Small intestine (tissue), 7 donors: ENCODE results near the gene ERCC5. TPM values are rescaled to one million over a fixed set of nuclear protein-coding genes. Genes with fewer than 3 reads are reported as not detected.

Experiments used
- DNase-seq, 2 donors: peaks; one replicate each; pipeline versions ENCODE4 v3.0.0 to v3.0.0-alpha.2; 2013
- FAIRE-seq: peaks from 2 replicates; lab custom pipeline; 2012; peaks lifted over from hg19 to GRCh38; lab: Jason Lieb, UNC
- H3K27ac ChIP-seq, 3 donors: one replicate each; pipeline ENCODE4 v1.5.1; 2013; ENCODE audit warnings: low read length in 2 of 3, mild to moderate bottlenecking in 2 of 3, control low read depth in 1 of 3, inconsistent platforms in 1 of 3, low read depth in 1 of 3, moderate library complexity in 1 of 3
- H3K27me3 ChIP-seq, 3 donors: one replicate each; pipeline ENCODE4 v1.6.1; 2013; ENCODE audit warnings: low read length in 3 of 3, inconsistent platforms in 1 of 3; ENCODE audit not compliant: control insufficient read depth in 3 of 3, insufficient read depth in 3 of 3
- H3K36me3 ChIP-seq, 3 donors: one replicate each; pipeline ENCODE4 v1.6.1; 2013; ENCODE audit warnings: low read length in 3 of 3, inconsistent platforms in 1 of 3, low read depth in 1 of 3, mild to moderate bottlenecking in 1 of 3, moderate library complexity in 1 of 3; ENCODE audit not compliant: control insufficient read depth in 3 of 3, insufficient read depth in 2 of 3
- H3K4me1 ChIP-seq, 3 donors: one replicate each; pipeline ENCODE4 v1.6.1; 2013; ENCODE audit warnings: low read length in 2 of 3, inconsistent platforms in 1 of 3, low read depth in 1 of 3, mild to moderate bottlenecking in 1 of 3, moderate library complexity in 1 of 3; ENCODE audit not compliant: control insufficient read depth in 3 of 3, insufficient read depth in 2 of 3
- H3K4me3 ChIP-seq, 3 donors: one replicate each; pipeline ENCODE4 v1.5.1; 2013; ENCODE audit warnings: low read length in 3 of 3, control low read depth in 1 of 3, inconsistent platforms in 1 of 3, low read depth in 1 of 3, mild to moderate bottlenecking in 1 of 3, moderate library complexity in 1 of 3
- H3K9me3 ChIP-seq, 2 donors: one replicate each; pipeline ENCODE4 v1.6.1; 2013; ENCODE audit warnings: low read depth in 1 of 2, low read length in 1 of 2; ENCODE audit not compliant: control insufficient read depth in 2 of 2, insufficient read depth in 1 of 2
- WGBS, 3 donors: extraction: QIAGEN DNeasy Blood & Tissue Kit; methylation state at CpG; one replicate each; pipeline ENCODE4 v1.1.7; 2013; 5-methylcytosine and 5-hydroxymethylcytosine counted together
- polyA plus RNA-seq, 4 donors: library from polyadenylated mRNA; stranded (reverse) in 3 of 4; unstranded in 1 of 4; fragments of 200-250 nt in 3 of 4; fragments of 120-200 nt in 1 of 4; gene quantifications; one replicate each; pipeline versions ENCODE4 v1.2.1 to v1.2.3, GENCODE V29; 2013
- donor health status: healthy with polysubstance abuse.
- donor health status: control.
- donor health status: control.
- donor health status: Bipolar disorder and iron deficiency.
- donor health status: healthy.

Gene ERCC5
- polyA plus RNA-seq, 4 donors, result 40.7 to 112 (median 65.9) TPM

- no peak overlapping the region for H3K27ac ChIP-seq
- peaks cover 0 to 9% of the 10 kb centered on the region in 2 donors for H3K9me3 ChIP-seq
- DNase-seq (no peak), FAIRE-seq (no peak)
- H3K36me3 ChIP-seq, result peaks cover 0 to 7% (median 3%) of the 10 kb centered on the region in 3 donors
- peaks cover 0 to 3% (median 0%) of the 10 kb centered on the region in 3 donors for H3K4me1 ChIP-seq
- no peaks in the 10 kb centered on the region for H3K27me3 ChIP-seq
- no peak overlapping the region for H3K4me3 ChIP-seq
Observed at GRCh38 chr13:102812611-102813287, 33.1 kb upstream of the ERCC5 start.

GRCh38 chr13:102814025-102814607 lies 31.7 kb upstream of the ERCC5 start:
- Histone ChIP-seq H3K27ac (no peak overlapping the region), H3K9me3 (peaks cover 0 to 9% of the 10 kb centered on the region in 2 donors), H3K27me3 (no peaks in the 10 kb centered on the region), H3K4me1 (peaks cover 0 to 3% (median 0%) of the 10 kb centered on the region in 3 donors), H3K4me3 (no peak overlapping the region), H3K36me3 (peaks cover 0 to 7% (median 3%) of the 10 kb centered on the region in 3 donors)
- WGBS, 3 donors, result 80 to 83% (median 81%) methylated on average over 7 of the region's 7 CpGs
- no peak for FAIRE-seq
- DNase-seq, result no peak

- DNase-seq (no peak), FAIRE-seq (no peak)
- peaks cover 0 to 9% of the 10 kb centered on the region in 2 donors for H3K9me3 ChIP-seq
- H3K27ac ChIP-seq, result no peak overlapping the region
- H3K4me1 ChIP-seq, result peaks cover 0 to 3% (median 0%) of the 10 kb centered on the region in 3 donors
- H3K27me3 ChIP-seq, result no peaks in the 10 kb centered on the region
- peaks cover 0 to 5% (median 3%) of the 10 kb centered on the region in 3 donors for H3K36me3 ChIP-seq
- no peak overlapping the region for H3K4me3 ChIP-seq
- WGBS, 3 donors, result 78 to 86% (median 85%) methylated on average over 6 of the region's 6 CpGs
Observed at GRCh38 chr13:102814793-102815192, 31.0 kb upstream of the ERCC5 start.

GRCh38 chr13:102815788-102816187 lies 30.0 kb upstream of the ERCC5 start:
- Histone ChIP-seq H3K4me1 (peaks cover 0 to 3% (median 0%) of the 10 kb centered on the region in 3 donors), H3K36me3 (peaks cover 0 to 1% (median under 1%) of the 10 kb centered on the region in 3 donors), H3K27me3 (no peaks in the 10 kb centered on the region), H3K9me3 (peaks cover 0 to 6% of the 10 kb centered on the region in 2 donors), H3K4me3 (no peak overlapping the region), H3K27ac (no peak overlapping the region)
- DNase-seq (no peak), FAIRE-seq (no peak)
- WGBS, 3 donors, result 89 to 97% (median 97%) methylated on average over 5 of the region's 5 CpGs

- H3K4me1 ChIP-seq, result peaks cover 0 to 3% (median 0%) of the 10 kb centered on the region in 3 donors
- no peak overlapping the region for H3K4me3 ChIP-seq
- FAIRE-seq (no peak), DNase-seq (no peak)
- 89 to 95% (median 93%) methylated on average over 4 of the region's 4 CpGs for WGBS, 3 donors
- peaks cover 0 to 4% (median 0%) of the 10 kb centered on the region in 3 donors for H3K36me3 ChIP-seq
- peaks cover 0 to 1% of the 10 kb centered on the region in 2 donors for H3K9me3 ChIP-seq
- no peak overlapping the region for H3K27ac ChIP-seq
- no peaks in the 10 kb centered on the region for H3K27me3 ChIP-seq
Observed at GRCh38 chr13:102816708-102817107, 29.1 kb upstream of the ERCC5 start.

- Histone ChIP-seq H3K9me3 (no peaks in the 10 kb centered on the region), H3K4me1 (peaks cover 0 to 3% (median 0%) of the 10 kb centered on the region in 3 donors), H3K27ac (no peak overlapping the region), H3K36me3 (peaks cover 0 to 4% (median 0%) of the 10 kb centered on the region in 3 donors), H3K27me3 (no peaks in the 10 kb centered on the region), H3K4me3 (no peak overlapping the region)
- 88 to 93% (median 91%) methylated on average over 1 of the region's 1 CpG for WGBS, 3 donors
- FAIRE-seq (no peak), DNase-seq (no peak)
Observed at GRCh38 chr13:102817241-102817640, 28.6 kb upstream of the ERCC5 start.

GRCh38 chr13:102817907-102818306 lies 27.9 kb upstream of the ERCC5 start:
- DNase-seq, result no peak
- Histone ChIP-seq H3K36me3 (peaks cover 0 to 6% (median 0%) of the 10 kb centered on the region in 3 donors), H3K27me3 (no peaks in the 10 kb centered on the region), H3K27ac (no peak overlapping the region), H3K9me3 (no peaks in the 10 kb centered on the region), H3K4me1 (peaks cover 0 to 3% (median 0%) of the 10 kb centered on the region in 3 donors), H3K4me3 (no peak overlapping the region)
- FAIRE-seq, result no peak

GRCh38 chr13:102825400-102825799 lies 20.4 kb upstream of the ERCC5 start:
- no peaks in the 10 kb centered on the region for H3K9me3 ChIP-seq
- FAIRE-seq, result no peak
- no peak overlapping the region for H3K4me3 ChIP-seq
- no peak overlapping the region for H3K27ac ChIP-seq
- WGBS, 3 donors, result 94 to 99% (median 94%) methylated on average over 4 of the region's 4 CpGs
- H3K36me3 ChIP-seq, result peaks cover 5 to 25% (median 9%) of the 10 kb centered on the region in 3 donors
- DNase-seq, result no peak
- H3K27me3 ChIP-seq, result no peaks in the 10 kb centered on the region
- peaks cover 0 to 2% (median 0%) of the 10 kb centered on the region in 3 donors for H3K4me1 ChIP-seq
